Peyer's patch (tissue), 4 donors: ENCODE data around the gene DPEP2. TPM values are rescaled to one million over a fixed set of nuclear protein-coding genes. Genes with fewer than 3 reads are reported as not detected.
"Not testable (repeated sequence)": the region's sequence is repeated elsewhere in the genome, so short reads cannot be mapped to it uniquely, and the experiment has no call there.

Experiments
- DNase-seq, 3 donors: peaks; one replicate each; pipeline ENCODE4 v3.0.0-alpha.2; 2017 to 2019
- H3K27ac ChIP-seq, 4 donors: fragments of 200-600 bp; sonication (generic); one replicate each; pipeline ENCODE4 v1.5.1; 2016 to 2019
- H3K27me3 ChIP-seq, 2 donors: fragments of 200-600 bp; sonication (generic); one replicate each; pipeline ENCODE4 v1.5.1; 2019
- H3K36me3 ChIP-seq, 3 donors: fragments of 200-600 bp; sonication (generic); one replicate each; pipeline ENCODE4 v1.5.1; 2016 to 2019
- H3K4me1 ChIP-seq, 4 donors: fragments of 200-600 bp; sonication (generic); one replicate each; pipeline ENCODE4 v1.5.1; 2016 to 2019
- H3K4me3 ChIP-seq, 4 donors: fragments of 200-600 bp; sonication (generic); 1 replicate in 3 of 4; 2 replicates in 1 of 4; pipeline ENCODE4 v1.5.1; 2016 to 2019; ENCODE audit warnings: mild to moderate bottlenecking in 1 of 4
- H3K9me3 ChIP-seq, 4 donors: fragments of 200-600 bp; sonication (generic); one replicate each; pipeline ENCODE4 v1.5.1; 2016 to 2019; ENCODE audit warnings: mild to moderate bottlenecking in 1 of 4
- POLR2A ChIP-seq, 2 donors: fragments of 450-650 bp; IDR thresholded peaks; one replicate each; pipeline ENCODE4 v1.5.1; 2017; ENCODE audit warnings: antibody characterized with exemption in 2 of 2, mild to moderate bottlenecking in 2 of 2, moderate library complexity in 2 of 2
- total RNA-seq, 4 donors: library from RNA; depleted of rRNA; stranded (reverse); fragments of >200 nt; gene quantifications; one replicate each; pipeline ENCODE4 v1.1.0, GENCODE V29; 2016
- TF ChIP-seq, protein P1 (sequence below), 6 experiments: fragments of 450-650 bp in 4 of 6; fragments of 200-600 bp in 2 of 6; sonication (generic) in 1 of 6; IDR thresholded peaks; one replicate each; pipeline ENCODE4 v1.5.1; 2017 to 2019; ENCODE audit warnings: antibody characterized with exemption in 6 of 6, mild to moderate bottlenecking in 3 of 6, moderate library complexity in 1 of 6

DPEP2 gene
- total RNA-seq, 4 donors from 2014 or later: 1.1 to 12.4 (median 6.6) TPM

GRCh38 chr16:67942510-67943255 lies 56.6 kb downstream of the DPEP2 start:
- Histone ChIP-seq H3K27me3 (no peaks in the 10 kb centered on the region), H3K36me3 (peaks cover 0 to 41% (median 0%) of the 10 kb centered on the region in 3 donors), H3K4me1 (peaks cover 0 to 33% (median 6%) of the 10 kb centered on the region in 4 donors), H3K27ac (peak overlapping the region in 1 of 4 donors; percentile 19), H3K4me3 (no peak overlapping the region), H3K9me3 (no peaks in the 10 kb centered on the region)
- TF ChIP-seq, protein P1, sequence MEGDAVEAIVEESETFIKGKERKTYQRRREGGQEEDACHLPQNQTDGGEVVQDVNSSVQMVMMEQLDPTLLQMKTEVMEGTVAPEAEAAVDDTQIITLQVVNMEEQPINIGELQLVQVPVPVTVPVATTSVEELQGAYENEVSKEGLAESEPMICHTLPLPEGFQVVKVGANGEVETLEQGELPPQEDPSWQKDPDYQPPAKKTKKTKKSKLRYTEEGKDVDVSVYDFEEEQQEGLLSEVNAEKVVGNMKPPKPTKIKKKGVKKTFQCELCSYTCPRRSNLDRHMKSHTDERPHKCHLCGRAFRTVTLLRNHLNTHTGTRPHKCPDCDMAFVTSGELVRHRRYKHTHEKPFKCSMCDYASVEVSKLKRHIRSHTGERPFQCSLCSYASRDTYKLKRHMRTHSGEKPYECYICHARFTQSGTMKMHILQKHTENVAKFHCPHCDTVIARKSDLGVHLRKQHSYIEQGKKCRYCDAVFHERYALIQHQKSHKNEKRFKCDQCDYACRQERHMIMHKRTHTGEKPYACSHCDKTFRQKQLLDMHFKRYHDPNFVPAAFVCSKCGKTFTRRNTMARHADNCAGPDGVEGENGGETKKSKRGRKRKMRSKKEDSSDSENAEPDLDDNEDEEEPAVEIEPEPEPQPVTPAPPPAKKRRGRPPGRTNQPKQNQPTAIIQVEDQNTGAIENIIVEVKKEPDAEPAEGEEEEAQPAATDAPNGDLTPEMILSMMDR (IDR thresholded peaks at IDR 0.05): no peak
- no peak for TF ChIP-seq POLR2A (IDR thresholded peaks at IDR 0.05)
- DNase-seq: no peak

DNA sequence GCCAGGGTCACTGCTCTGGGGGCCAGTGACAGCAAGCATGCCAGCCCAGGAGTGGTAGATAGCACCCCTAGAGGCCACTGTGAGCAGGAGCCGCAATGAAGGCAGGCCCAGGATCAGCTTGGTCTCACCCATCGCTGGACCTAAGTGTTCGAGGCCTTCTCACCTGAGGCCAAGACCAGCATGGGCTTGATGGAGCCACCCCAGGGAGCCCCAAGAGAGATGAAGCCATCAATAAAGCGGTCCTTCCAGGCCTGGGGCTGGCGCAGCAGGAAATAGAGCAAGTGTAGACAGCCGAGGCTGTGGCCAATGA lies 57.1 kb downstream of the DPEP2 start:
- TF ChIP-seq POLR2A (IDR thresholded peaks at IDR 0.05): no peak
- TF ChIP-seq, protein P1 (IDR thresholded peaks at IDR 0.05): peak; percentile 11 to 72 (median 60)
- peak overlapping the region in 1 of 4 donors; percentile 25 for H3K27ac ChIP-seq
- no peaks in the 10 kb centered on the region for H3K27me3 ChIP-seq
- peaks cover 0 to 38% (median 8%) of the 10 kb centered on the region in 4 donors for H3K4me1 ChIP-seq
- peaks cover 0 to 36% (median 0%) of the 10 kb centered on the region in 3 donors for H3K36me3 ChIP-seq
- DNase-seq: peak in 2 of 3 donors; percentile 65 to 66
- no peaks in the 10 kb centered on the region for H3K9me3 ChIP-seq
- H3K4me3 ChIP-seq: no peak overlapping the region

DNA sequence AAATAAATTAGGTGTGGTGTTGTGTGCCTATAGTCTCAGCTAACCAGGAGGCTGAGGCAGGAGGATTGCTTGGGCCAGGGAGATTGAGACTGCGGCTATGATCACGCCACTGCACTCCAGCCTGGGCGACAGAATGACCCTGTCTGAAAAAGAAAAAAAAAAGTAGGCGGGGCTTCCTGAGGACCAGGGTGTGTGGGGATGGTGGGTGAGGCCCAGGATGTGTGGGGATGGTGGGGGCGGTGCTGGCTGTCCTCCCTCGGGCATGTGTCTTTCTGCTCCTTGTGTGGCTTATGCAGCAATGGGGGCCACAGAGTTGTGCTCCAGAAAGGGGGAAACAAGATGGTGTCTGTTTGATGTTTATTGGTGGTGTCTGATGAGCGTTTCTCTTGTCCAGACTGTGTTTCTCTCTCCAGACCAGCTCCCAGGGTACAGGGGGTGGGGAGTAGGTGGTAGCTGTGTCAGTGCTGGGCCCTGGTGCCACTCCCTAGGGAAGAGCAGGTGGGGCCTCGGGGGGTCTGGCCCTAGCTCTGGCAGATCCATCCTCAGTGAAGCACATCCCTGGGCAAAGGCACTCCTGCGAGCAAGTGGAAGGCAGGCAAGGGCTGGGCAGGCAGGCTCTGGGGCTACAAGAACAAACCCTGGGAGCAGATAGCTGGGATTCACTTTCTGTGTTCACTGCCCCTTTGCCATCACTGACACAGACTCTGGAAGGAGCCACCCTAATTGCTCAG lies 57.6 kb downstream of the DPEP2 start:
- Histone ChIP-seq H3K36me3 (peaks cover 0 to 30% (median 0%) of the 10 kb centered on the region in 3 donors), H3K9me3 (no peaks in the 10 kb centered on the region), H3K4me1 (peaks cover 0 to 42% (median 9%) of the 10 kb centered on the region in 4 donors), H3K27ac (peak overlapping the region in 1 of 4 donors; percentile 25), H3K27me3 (no peaks in the 10 kb centered on the region), H3K4me3 (no peak overlapping the region)
- DNase-seq: no peak
- TF ChIP-seq, protein P1 (IDR thresholded peaks at IDR 0.05): no peak
- no peak for TF ChIP-seq POLR2A (IDR thresholded peaks at IDR 0.05)

DNA sequence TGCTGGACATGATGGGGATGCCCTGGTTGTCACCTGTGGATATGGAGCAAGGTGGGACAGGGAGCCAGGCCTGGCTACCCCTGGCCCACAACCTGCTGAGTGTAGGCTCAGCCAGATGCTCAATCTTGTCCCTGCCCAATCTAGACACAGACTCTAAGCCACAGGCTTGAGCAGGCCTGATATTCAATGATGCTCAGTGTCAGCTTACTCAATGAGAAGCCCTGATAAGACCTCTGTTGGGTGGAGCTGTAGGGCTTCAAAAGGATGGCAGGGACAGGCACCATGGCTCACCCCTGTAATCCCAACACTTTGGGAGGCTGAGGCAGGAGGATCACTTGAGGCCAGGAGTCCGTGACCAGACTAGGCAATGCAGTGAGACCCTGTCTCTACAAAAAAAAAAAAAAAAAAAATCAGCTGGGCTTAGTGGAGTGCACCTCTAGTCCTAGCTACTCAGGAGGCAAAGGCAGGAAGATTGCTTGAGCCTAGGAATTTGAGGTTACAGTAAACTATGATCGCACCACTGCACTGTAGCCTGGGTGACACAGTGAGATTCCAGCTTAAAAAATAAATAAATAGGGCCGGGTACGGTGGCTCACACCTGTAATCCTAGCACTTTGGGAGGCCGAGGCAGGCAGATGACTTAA lies 58.7 kb downstream of the DPEP2 start:
- H3K27me3 ChIP-seq: no peaks in the 10 kb centered on the region
- H3K9me3 ChIP-seq: no peaks in the 10 kb centered on the region
- H3K27ac ChIP-seq: peak overlapping the region in 2 of 4 donors; percentile 13 to 65
- H3K4me3 ChIP-seq: no peak overlapping the region
- peaks cover 0 to 42% (median 9%) of the 10 kb centered on the region in 4 donors for H3K4me1 ChIP-seq
- no peak for DNase-seq
- H3K36me3 ChIP-seq: peaks cover 0 to 20% (median 0%) of the 10 kb centered on the region in 3 donors
- TF ChIP-seq, protein P1 (IDR thresholded peaks at IDR 0.05): no peak
- no peak for TF ChIP-seq POLR2A (IDR thresholded peaks at IDR 0.05)

DNA sequence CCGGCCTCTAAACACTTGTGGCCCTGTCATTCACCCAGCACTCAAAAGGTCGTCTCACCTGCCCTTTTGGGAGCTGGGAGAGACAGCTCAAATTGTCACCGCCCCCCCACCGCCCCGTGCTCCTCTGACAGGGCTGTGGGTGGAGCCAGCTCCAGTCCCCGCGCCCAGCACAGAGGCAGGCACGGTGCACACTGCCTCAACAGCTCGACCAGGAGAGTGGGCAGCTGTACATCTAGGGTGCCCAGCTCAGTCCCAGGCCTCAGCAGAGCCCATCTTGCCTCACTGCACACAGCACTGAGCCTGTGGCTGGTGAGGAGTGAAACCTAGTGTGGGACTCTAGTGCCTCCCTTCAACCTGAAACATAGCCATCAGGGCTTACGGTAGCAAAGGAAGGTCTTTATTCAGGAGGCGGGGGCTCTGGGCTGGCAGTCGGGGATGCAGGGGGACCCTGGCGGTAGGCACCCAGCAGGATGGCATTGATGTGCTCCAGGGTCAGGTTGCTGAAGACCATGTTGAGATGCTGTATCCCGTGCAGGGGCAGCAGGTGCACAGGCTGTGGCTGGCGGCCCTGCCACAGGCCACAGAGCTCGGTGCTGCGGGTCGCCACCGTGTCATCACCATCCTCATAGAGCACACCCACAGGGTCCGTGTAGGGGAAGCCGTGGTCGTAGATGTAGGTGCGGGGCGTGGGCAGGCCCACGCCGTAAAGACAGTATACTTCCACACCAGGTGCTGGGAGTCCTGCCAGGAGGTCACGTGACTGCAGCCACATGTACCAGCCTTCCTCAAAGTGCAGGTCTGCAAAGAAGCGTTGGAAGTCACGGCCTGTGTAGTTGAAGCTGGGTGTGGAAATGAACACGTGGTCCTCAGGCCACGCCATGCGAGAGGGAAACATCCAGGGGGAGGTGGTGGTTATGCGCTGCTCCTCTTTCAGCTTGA lies 59.5 kb downstream of the DPEP2 start:
- Histone ChIP-seq H3K36me3 (peaks cover 0 to 17% (median 0%) of the 10 kb centered on the region in 3 donors), H3K4me3 (no peak overlapping the region), H3K4me1 (peaks cover 0 to 45% (median 15%) of the 10 kb centered on the region in 4 donors), H3K9me3 (no peaks in the 10 kb centered on the region), H3K27me3 (no peaks in the 10 kb centered on the region), H3K27ac (peak overlapping the region in 2 of 4 donors; percentile 13 to 65)
- no peak for TF ChIP-seq POLR2A (IDR thresholded peaks at IDR 0.05)
- TF ChIP-seq, protein P1 (IDR thresholded peaks at IDR 0.05): no peak
- DNase-seq: peak; percentile 62 to 86 (median 86)

GRCh38 chr16:67937713-67938112 lies 61.6 kb downstream of the DPEP2 start:
- Histone ChIP-seq H3K27ac (peak overlapping the region in 2 of 4 donors; percentile 96 to 97), H3K4me1 (peaks cover 0 to 31% (median 17%) of the 10 kb centered on the region in 4 donors), H3K36me3 (peaks cover 0 to 27% (median 0%) of the 10 kb centered on the region in 3 donors)
- not testable (repeated sequence) for H3K4me3 ChIP-seq, DNase-seq, H3K9me3 ChIP-seq, H3K27me3 ChIP-seq
